Measurements from ENCODE around the gene CYP26A1. TPM values are rescaled to one million over a fixed set of nuclear protein-coding genes. Genes with fewer than 3 reads are reported as not detected.

Gene CYP26A1
- total and polyA plus RNA-seq, 7 donors: 0.04 TPM; not detected in 6

DNA sequence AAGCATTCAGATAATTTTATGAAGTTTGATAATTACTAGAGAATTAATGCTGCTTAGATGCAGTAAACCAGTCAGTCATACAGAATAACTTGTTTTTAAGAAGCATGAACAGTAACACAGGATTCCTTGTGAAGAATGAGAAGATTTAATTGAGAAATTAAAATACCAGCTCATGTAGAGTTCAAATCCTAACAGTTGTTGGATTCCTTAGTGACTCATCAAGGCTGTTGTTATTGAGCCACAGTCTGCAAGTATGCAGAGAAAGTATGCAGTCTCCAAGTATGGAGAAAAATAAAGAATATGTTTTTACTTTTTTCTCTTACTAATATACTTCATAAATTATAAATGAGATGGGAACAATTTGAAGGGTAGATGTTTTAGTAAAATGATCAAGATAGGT lies 43.3 kb upstream of the CYP26A1 start:
- intact Hi-C loops (cut with DNase I): no loop called here
- no peak overlapping the region for H3K4me3 ChIP-seq
- no peak overlapping the region for H3K27ac ChIP-seq
- DNase-seq: no peak
- H3K9me3 ChIP-seq: peaks cover 5% of the 10 kb centered on the region
- peaks cover 0 to 19% of the 10 kb centered on the region in 2 donors for H3K36me3 ChIP-seq (ENCODE audit: insufficient read depth in 1 of 2, low read depth in 1 of 2)
- no peaks in the 10 kb centered on the region for H3K4me1 ChIP-seq
- TF ChIP-seq, protein P1, sequence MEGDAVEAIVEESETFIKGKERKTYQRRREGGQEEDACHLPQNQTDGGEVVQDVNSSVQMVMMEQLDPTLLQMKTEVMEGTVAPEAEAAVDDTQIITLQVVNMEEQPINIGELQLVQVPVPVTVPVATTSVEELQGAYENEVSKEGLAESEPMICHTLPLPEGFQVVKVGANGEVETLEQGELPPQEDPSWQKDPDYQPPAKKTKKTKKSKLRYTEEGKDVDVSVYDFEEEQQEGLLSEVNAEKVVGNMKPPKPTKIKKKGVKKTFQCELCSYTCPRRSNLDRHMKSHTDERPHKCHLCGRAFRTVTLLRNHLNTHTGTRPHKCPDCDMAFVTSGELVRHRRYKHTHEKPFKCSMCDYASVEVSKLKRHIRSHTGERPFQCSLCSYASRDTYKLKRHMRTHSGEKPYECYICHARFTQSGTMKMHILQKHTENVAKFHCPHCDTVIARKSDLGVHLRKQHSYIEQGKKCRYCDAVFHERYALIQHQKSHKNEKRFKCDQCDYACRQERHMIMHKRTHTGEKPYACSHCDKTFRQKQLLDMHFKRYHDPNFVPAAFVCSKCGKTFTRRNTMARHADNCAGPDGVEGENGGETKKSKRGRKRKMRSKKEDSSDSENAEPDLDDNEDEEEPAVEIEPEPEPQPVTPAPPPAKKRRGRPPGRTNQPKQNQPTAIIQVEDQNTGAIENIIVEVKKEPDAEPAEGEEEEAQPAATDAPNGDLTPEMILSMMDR (IDR thresholded peaks at IDR 0.05): no peak
- no peak for ATAC-seq
- H3K27me3 ChIP-seq (ENCODE audit: insufficient read depth in 3 of 3, low read length in 2 of 3): no peaks in the 10 kb centered on the region

GRCh38 chr10:93032105-93032808 lies 41.4 kb upstream of the CYP26A1 start:
- WGBS, 3 donors: 77 to 84% (median 81%) methylated on average over 5 of the region's 5 CpGs
- intact Hi-C loops (cut with DNase I): no loop called here
- no peak overlapping the region for H3K4me3 ChIP-seq

DNA sequence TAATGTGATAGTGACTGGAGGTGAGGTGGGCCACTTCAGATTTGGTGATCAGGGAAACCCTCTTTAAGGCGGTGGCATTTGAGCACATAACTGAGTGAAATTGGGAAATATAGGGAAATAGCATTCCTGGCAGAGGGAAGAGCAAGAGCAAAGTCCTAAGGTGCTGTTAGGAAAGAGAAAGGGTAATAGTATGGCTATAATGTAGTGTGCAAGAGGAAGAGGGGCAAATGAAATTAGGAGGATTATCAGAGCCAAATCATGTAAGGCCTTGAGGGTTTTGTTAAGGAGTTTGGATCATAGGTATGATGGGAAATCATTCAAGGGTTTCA lies 40.9 kb upstream of the CYP26A1 start:
- H3K27ac ChIP-seq: no peak overlapping the region
- no peaks in the 10 kb centered on the region for H3K27me3 ChIP-seq (ENCODE audit: insufficient read depth in 3 of 3, low read length in 2 of 3)
- DNase-seq (no peak), ATAC-seq (no peak)
- intact Hi-C loops (cut with DNase I): no loop called here
- H3K36me3 ChIP-seq (ENCODE audit: insufficient read depth in 1 of 2, low read depth in 1 of 2): peaks cover 0 to 2% of the 10 kb centered on the region in 2 donors
- H3K4me1 ChIP-seq: no peaks in the 10 kb centered on the region
- no peaks in the 10 kb centered on the region for H3K9me3 ChIP-seq
- H3K4me3 ChIP-seq: no peak overlapping the region
- TF ChIP-seq, protein P1 (IDR thresholded peaks at IDR 0.05): no peak
- 96% methylated on average over 1 of the region's 1 CpG for WGBS, 3 donors

More at GRCh38 chr10:93032105-93032808, 41.4 kb upstream of the CYP26A1 start:
- DNase-seq (no peak), ATAC-seq (no peak)
- Histone ChIP-seq H3K36me3 (ENCODE audit: insufficient read depth in 1 of 2, low read depth in 1 of 2) (peaks cover 0 to 4% of the 10 kb centered on the region in 2 donors), H3K4me1 (no peaks in the 10 kb centered on the region), H3K27ac (no peak overlapping the region), H3K27me3 (ENCODE audit: insufficient read depth in 3 of 3, low read length in 2 of 3) (no peaks in the 10 kb centered on the region), H3K9me3 (peaks cover 5% of the 10 kb centered on the region)
- TF ChIP-seq, protein P1 (IDR thresholded peaks at IDR 0.05): no peak

DNA sequence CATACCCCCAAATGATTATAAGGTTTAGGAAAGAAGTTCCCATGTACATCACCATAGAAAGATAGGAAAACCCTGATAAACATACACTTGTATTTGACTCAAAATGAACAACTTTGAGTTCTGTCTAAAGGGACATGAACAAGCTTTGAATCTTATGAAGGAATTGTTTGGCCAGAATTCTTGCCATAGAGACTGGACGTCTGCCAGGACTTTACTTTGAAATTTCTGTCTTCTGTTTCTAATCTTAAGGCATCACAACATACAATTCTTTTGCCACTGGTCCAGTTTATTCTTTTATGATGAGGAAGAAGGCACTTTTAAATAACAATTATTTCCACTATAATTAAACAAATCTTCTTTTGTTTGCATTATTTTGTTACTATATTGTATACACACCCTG lies 39.3 kb upstream of the CYP26A1 start:
- no peaks in the 10 kb centered on the region for H3K9me3 ChIP-seq
- no peaks in the 10 kb centered on the region for H3K4me1 ChIP-seq
- no peak overlapping the region for H3K4me3 ChIP-seq
- WGBS, 3 donors: 50 to 71% (median 61%) methylated on average over 1 of the region's 1 CpG
- intact Hi-C loops (cut with DNase I): no loop called here
- TF ChIP-seq, protein P1 (IDR thresholded peaks at IDR 0.05): no peak
- DNase-seq (no peak), ATAC-seq (no peak)
- no peak overlapping the region for H3K27ac ChIP-seq
- H3K36me3 ChIP-seq (ENCODE audit: insufficient read depth in 1 of 2, low read depth in 1 of 2): no peaks in the 10 kb centered on the region
- no peaks in the 10 kb centered on the region for H3K27me3 ChIP-seq (ENCODE audit: insufficient read depth in 3 of 3, low read length in 2 of 3)

- Histone ChIP-seq H3K27ac (no peak overlapping the region), H3K9me3 (no peaks in the 10 kb centered on the region), H3K4me3 (no peak overlapping the region), H3K36me3 (ENCODE audit: insufficient read depth in 1 of 2, low read depth in 1 of 2) (no peaks in the 10 kb centered on the region), H3K4me1 (no peaks in the 10 kb centered on the region), H3K27me3 (ENCODE audit: insufficient read depth in 3 of 3, low read length in 2 of 3) (no peaks in the 10 kb centered on the region)
- DNase-seq: no peak
- TF ChIP-seq, protein P1 (IDR thresholded peaks at IDR 0.05): no peak
- intact Hi-C loops (cut with DNase I): no loop called here
- 92 to 100% (median 95%) methylated on average over 1 of the region's 1 CpG for WGBS, 3 donors
- no peak for ATAC-seq
Observed at GRCh38 chr10:93039110-93039509, 34.6 kb upstream of the CYP26A1 start.

Measured in psoas muscle (tissue), 8 donors.